ENCODE data around the gene KCNF1. TPM values are rescaled to one million over a fixed set of nuclear protein-coding genes. Genes with fewer than 3 reads are reported as not detected.
A peak's percentile ranks its signal among the peaks of the same experiment; 100 is the strongest.

The KCNF1 gene
- total and polyA plus RNA-seq, 5 donors: 0.45 to 0.76 (median 0.52) TPM

GRCh38 chr2:10933700-10934225, 22.0 kb downstream of the KCNF1 start:
- 94% methylated on average over 11 of the region's 11 CpGs for WGBS

GRCh38 chr2:10934308-10934978, 22.7 kb downstream of the KCNF1 start:
- H3K27me3 ChIP-seq (ENCODE audit: control insufficient read depth, insufficient read depth): no peaks in the 10 kb centered on the region
- intact Hi-C loops (cut with DNase I): no loop called here
- ATAC-seq (no peak), DNase-seq (no peak)
- H3K27ac ChIP-seq (ENCODE audit: low read length): no peak overlapping the region
- no peaks in the 10 kb centered on the region for H3K9me3 ChIP-seq (ENCODE audit: control insufficient read depth, low read length)
- WGBS: 72% methylated on average over 7 of the region's 7 CpGs
- H3K4me3 ChIP-seq (ENCODE audit: low read length): no peak overlapping the region
- H3K4me1 ChIP-seq (ENCODE audit: control insufficient read depth, insufficient read depth, low read length): no peaks in the 10 kb centered on the region

More at GRCh38 chr2:10933700-10934225, 22.0 kb downstream of the KCNF1 start:
- no peak overlapping the region for H3K27ac ChIP-seq (ENCODE audit: low read length)
- ATAC-seq: no peak
- no peaks in the 10 kb centered on the region for H3K4me1 ChIP-seq (ENCODE audit: control insufficient read depth, insufficient read depth, low read length)
- H3K27me3 ChIP-seq (ENCODE audit: control insufficient read depth, insufficient read depth): no peaks in the 10 kb centered on the region
- no peak overlapping the region for H3K4me3 ChIP-seq (ENCODE audit: low read length)
- DNase-seq: no peak
- no peaks in the 10 kb centered on the region for H3K9me3 ChIP-seq (ENCODE audit: control insufficient read depth, low read length)
- intact Hi-C loops (cut with DNase I): no loop called here

GRCh38 chr2:10934979-10935350, 23.2 kb downstream of the KCNF1 start:
- no peak for DNase-seq

GRCh38 chr2:10935366-10935918, 23.7 kb downstream of the KCNF1 start:
- WGBS: 82% methylated on average over 18 of the region's 18 CpGs

More at GRCh38 chr2:10934979-10935350, 23.2 kb downstream of the KCNF1 start:
- 53% methylated on average over 15 of the region's 15 CpGs for WGBS
- intact Hi-C loops (cut with DNase I): no loop called here
- Histone ChIP-seq H3K27ac (ENCODE audit: low read length) (no peak overlapping the region), H3K27me3 (ENCODE audit: control insufficient read depth, insufficient read depth) (no peaks in the 10 kb centered on the region), H3K4me3 (ENCODE audit: low read length) (no peak overlapping the region), H3K9me3 (ENCODE audit: control insufficient read depth, low read length) (no peaks in the 10 kb centered on the region), H3K4me1 (ENCODE audit: control insufficient read depth, insufficient read depth, low read length) (no peaks in the 10 kb centered on the region)
- ATAC-seq: peak in 1 of 2 donors; percentile 51

GRCh38 chr2:10935953-10936942, 24.5 kb downstream of the KCNF1 start:
- DNase-seq: no peak
- peak in 1 of 2 donors; percentile 42 for ATAC-seq

More at GRCh38 chr2:10935366-10935918, 23.7 kb downstream of the KCNF1 start:
- Histone ChIP-seq H3K27ac (ENCODE audit: low read length) (no peak overlapping the region), H3K4me3 (ENCODE audit: low read length) (no peak overlapping the region), H3K27me3 (ENCODE audit: control insufficient read depth, insufficient read depth) (no peaks in the 10 kb centered on the region), H3K4me1 (ENCODE audit: control insufficient read depth, insufficient read depth, low read length) (no peaks in the 10 kb centered on the region), H3K9me3 (ENCODE audit: control insufficient read depth, low read length) (no peaks in the 10 kb centered on the region)
- DNase-seq (no peak), ATAC-seq (no peak)
- intact Hi-C loops (cut with DNase I): no loop called here

GRCh38 chr2:10939058-10939457, 27.3 kb downstream of the KCNF1 start:
- no peaks in the 10 kb centered on the region for H3K9me3 ChIP-seq (ENCODE audit: control insufficient read depth, low read length)
- no peak overlapping the region for H3K27ac ChIP-seq (ENCODE audit: low read length)
- intact Hi-C loops (cut with DNase I): no loop called here
- H3K4me1 ChIP-seq (ENCODE audit: control insufficient read depth, insufficient read depth, low read length): no peaks in the 10 kb centered on the region
- ATAC-seq (no peak), DNase-seq (no peak)
- whole genome bisulfite sequencing: 96% methylated on average over 3 of the region's 3 CpGs
- no peaks in the 10 kb centered on the region for H3K27me3 ChIP-seq (ENCODE audit: control insufficient read depth, insufficient read depth)
- no peak overlapping the region for H3K4me3 ChIP-seq (ENCODE audit: low read length)

More at GRCh38 chr2:10935953-10936942, 24.5 kb downstream of the KCNF1 start:
- Histone ChIP-seq H3K9me3 (ENCODE audit: control insufficient read depth, low read length) (no peaks in the 10 kb centered on the region), H3K27me3 (ENCODE audit: control insufficient read depth, insufficient read depth) (no peaks in the 10 kb centered on the region), H3K4me1 (ENCODE audit: control insufficient read depth, insufficient read depth, low read length) (no peaks in the 10 kb centered on the region), H3K4me3 (ENCODE audit: low read length) (no peak overlapping the region), H3K27ac (ENCODE audit: low read length) (no peak overlapping the region)
- intact Hi-C loops (cut with DNase I): no loop called here
- WGBS: 75% methylated on average over 17 of the region's 17 CpGs

GRCh38 chr2:10940596-10940995, 28.9 kb downstream of the KCNF1 start:
- DNase-seq: no peak
- no peaks in the 10 kb centered on the region for H3K27me3 ChIP-seq (ENCODE audit: control insufficient read depth, insufficient read depth)
- H3K27ac ChIP-seq (ENCODE audit: low read length): no peak overlapping the region
- H3K4me3 ChIP-seq (ENCODE audit: low read length): no peak overlapping the region
- H3K9me3 ChIP-seq (ENCODE audit: control insufficient read depth, low read length): no peaks in the 10 kb centered on the region
- H3K4me1 ChIP-seq (ENCODE audit: control insufficient read depth, insufficient read depth, low read length): no peaks in the 10 kb centered on the region
- intact Hi-C loops (cut with DNase I): no loop called here
- no peak for ATAC-seq
- 68% methylated on average over 2 of the region's 2 CpGs for WGBS

- Histone ChIP-seq H3K4me3 (ENCODE audit: low read length) (no peak overlapping the region), H3K4me1 (ENCODE audit: control insufficient read depth, insufficient read depth, low read length) (no peaks in the 10 kb centered on the region), H3K27ac (ENCODE audit: low read length) (no peak overlapping the region), H3K27me3 (ENCODE audit: control insufficient read depth, insufficient read depth) (no peaks in the 10 kb centered on the region), H3K9me3 (ENCODE audit: control insufficient read depth, low read length) (no peaks in the 10 kb centered on the region)
- intact Hi-C loops (cut with DNase I): no loop called here
- ATAC-seq (no peak), DNase-seq (no peak)
- 60% methylated on average over 3 of the region's 3 CpGs for WGBS
Measured at GRCh38 chr2:10941383-10941782, 29.6 kb downstream of the KCNF1 start.

- no peaks in the 10 kb centered on the region for H3K9me3 ChIP-seq (ENCODE audit: control insufficient read depth, low read length)
- no peak overlapping the region for H3K27ac ChIP-seq (ENCODE audit: low read length)
- intact Hi-C loops (cut with DNase I): no loop called here
- DNase-seq (no peak), ATAC-seq (no peak)
- WGBS: 82% methylated on average over 5 of the region's 5 CpGs
- H3K4me3 ChIP-seq (ENCODE audit: low read length): no peak overlapping the region
- H3K4me1 ChIP-seq (ENCODE audit: control insufficient read depth, insufficient read depth, low read length): no peaks in the 10 kb centered on the region
- no peaks in the 10 kb centered on the region for H3K27me3 ChIP-seq (ENCODE audit: control insufficient read depth, insufficient read depth)
Measured at GRCh38 chr2:10944799-10945198, 33.1 kb downstream of the KCNF1 start.

- Histone ChIP-seq H3K9me3 (ENCODE audit: control insufficient read depth, low read length) (no peaks in the 10 kb centered on the region), H3K27ac (ENCODE audit: low read length) (no peak overlapping the region), H3K4me1 (ENCODE audit: control insufficient read depth, insufficient read depth, low read length) (no peaks in the 10 kb centered on the region), H3K4me3 (ENCODE audit: low read length) (no peak overlapping the region), H3K27me3 (ENCODE audit: control insufficient read depth, insufficient read depth) (no peaks in the 10 kb centered on the region)
- ATAC-seq: no peak
- DNase-seq: no peak
- 91% methylated on average over 6 of the region's 6 CpGs for WGBS
- intact Hi-C loops (cut with DNase I): no loop called here
Measured at GRCh38 chr2:10946394-10946793, 34.7 kb downstream of the KCNF1 start.

GRCh38 chr2:10947005-10947440, 35.3 kb downstream of the KCNF1 start:
- no peak overlapping the region for H3K4me3 ChIP-seq (ENCODE audit: low read length)
- H3K27ac ChIP-seq (ENCODE audit: low read length): no peak overlapping the region
- no peak for ATAC-seq
- DNase-seq: no peak
- H3K9me3 ChIP-seq (ENCODE audit: control insufficient read depth, low read length): no peaks in the 10 kb centered on the region
- intact Hi-C loops (cut with DNase I): no loop called here
- 64% methylated on average over 10 of the region's 10 CpGs for WGBS
- H3K27me3 ChIP-seq (ENCODE audit: control insufficient read depth, insufficient read depth): no peaks in the 10 kb centered on the region
- no peaks in the 10 kb centered on the region for H3K4me1 ChIP-seq (ENCODE audit: control insufficient read depth, insufficient read depth, low read length)

Measured in right cardiac atrium (tissue), 5 donors.